Heart left ventricle (tissue), 13 donors: Measurements from ENCODE around the gene ACTG2.

Experiments used
- POLR2A ChIP-seq, 2 donors: fragments of 450-650 bp; IDR thresholded peaks; one replicate each; pipeline ENCODE4 v1.6.1; 2017; ENCODE audit warnings: antibody characterized with exemption in 2 of 2, mild to moderate bottlenecking in 2 of 2, moderate library complexity in 2 of 2
- TF ChIP-seq, protein P1 (sequence below), 12 donors: fragments of 200-600 bp; sonication (generic) in 4 of 12; IDR thresholded peaks; one replicate each; pipeline versions ENCODE4 v1.5.0 to v1.8.0; 2018 to 2022; ENCODE audit warnings: antibody characterized with exemption in 12 of 12, mild to moderate bottlenecking in 5 of 12
- donor health status: ischemic (EF 13 %, LVEDD 7.1; RV severe dilation, severe dysfunction).
- donor health status: DM: no; HTN: yes; CAD: no.
- donor health status: DM: no; HTN: no; CAD: no.
- donor health status: ischemic (EF 25% LVEDD 6.9; RV normal size, moderate dysfunction).
- donor health status: ischemic (EF 25% LVEDD 5.7; RV mildly dilated, moderate dysfunction).
- donor health status: ischemic (EF 35%, LVEDD 5.7; RV mildly dilated, moderate dysfunction).
- donor health status: nonischemic (EF 11% LVEDD 7.7; RV severe dilation, severe dysfunction).
- donor health status: DM: yes; HTN: yes; CAD: no.
- donor health status: PGD.
- donor health status: ischemic (EF 29% LVEDD 5.4; RV normal size, mild dysfunction).
- donor health status: nonischemic (EF 23%, LVEDD 6.1; RV moderate dilation, normal function).

DNA sequence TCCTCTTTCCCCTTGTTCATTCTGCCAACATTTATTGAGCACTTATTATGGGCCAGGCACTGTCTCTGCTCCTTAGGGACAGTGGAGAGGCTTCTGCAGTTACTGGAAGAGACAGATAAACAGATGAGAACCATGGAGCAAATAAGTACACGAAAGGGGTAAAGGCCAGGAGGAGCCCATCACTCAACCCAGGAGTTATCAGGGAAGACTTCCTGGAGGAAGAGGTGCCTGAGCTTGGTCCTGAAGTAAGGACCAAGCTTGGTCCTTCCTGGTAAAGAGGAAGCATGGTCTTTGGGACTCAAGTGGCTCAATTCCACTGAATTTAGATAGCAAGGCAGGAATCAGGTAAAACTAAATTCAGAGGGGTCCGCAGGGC lies 1.7 kb downstream of the ACTG2 start:
- TF ChIP-seq, protein P1, sequence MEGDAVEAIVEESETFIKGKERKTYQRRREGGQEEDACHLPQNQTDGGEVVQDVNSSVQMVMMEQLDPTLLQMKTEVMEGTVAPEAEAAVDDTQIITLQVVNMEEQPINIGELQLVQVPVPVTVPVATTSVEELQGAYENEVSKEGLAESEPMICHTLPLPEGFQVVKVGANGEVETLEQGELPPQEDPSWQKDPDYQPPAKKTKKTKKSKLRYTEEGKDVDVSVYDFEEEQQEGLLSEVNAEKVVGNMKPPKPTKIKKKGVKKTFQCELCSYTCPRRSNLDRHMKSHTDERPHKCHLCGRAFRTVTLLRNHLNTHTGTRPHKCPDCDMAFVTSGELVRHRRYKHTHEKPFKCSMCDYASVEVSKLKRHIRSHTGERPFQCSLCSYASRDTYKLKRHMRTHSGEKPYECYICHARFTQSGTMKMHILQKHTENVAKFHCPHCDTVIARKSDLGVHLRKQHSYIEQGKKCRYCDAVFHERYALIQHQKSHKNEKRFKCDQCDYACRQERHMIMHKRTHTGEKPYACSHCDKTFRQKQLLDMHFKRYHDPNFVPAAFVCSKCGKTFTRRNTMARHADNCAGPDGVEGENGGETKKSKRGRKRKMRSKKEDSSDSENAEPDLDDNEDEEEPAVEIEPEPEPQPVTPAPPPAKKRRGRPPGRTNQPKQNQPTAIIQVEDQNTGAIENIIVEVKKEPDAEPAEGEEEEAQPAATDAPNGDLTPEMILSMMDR (IDR thresholded peaks at IDR 0.05) = no peak
- no peak for TF ChIP-seq POLR2A (IDR thresholded peaks at IDR 0.05)
